ENCODE data around the gene TMEFF2.
"Not testable (repeated sequence)": the region's sequence is repeated elsewhere in the genome, so short reads cannot be mapped to it uniquely, and the experiment has no call there.

The TMEFF2 gene

GRCh38 chr2:191922736-191923651 is 271.7 kb downstream of the TMEFF2 start:
- no peak for TF ChIP-seq POLR2AphosphoS5 (IDR thresholded peaks at IDR 0.05; ENCODE audit: low read depth, low read length)
- no peak for TF ChIP-seq POLR2A (IDR thresholded peaks at IDR 0.05; ENCODE audit: low read depth, low read length)
- TF ChIP-seq TAF1 (IDR thresholded peaks at IDR 0.05; ENCODE audit: borderline replicate concordance, low read depth, low read length), result no peak
- no peak for DNase-seq (ENCODE audit: insufficient read length)
- FAIRE-seq, result peak; percentile 77

- not testable (repeated sequence) for FAIRE-seq; DNase-seq (ENCODE audit: insufficient read length)
Observed at GRCh38 chr2:191921650-191922049, 273.1 kb downstream of the TMEFF2 start.

- no peak for FAIRE-seq
- TF ChIP-seq POLR2AphosphoS5 (IDR thresholded peaks at IDR 0.05; ENCODE audit: low read depth, low read length), result no peak
- TF ChIP-seq POLR2A (IDR thresholded peaks at IDR 0.05; ENCODE audit: low read depth, low read length), result no peak
- TF ChIP-seq TAF1 (IDR thresholded peaks at IDR 0.05; ENCODE audit: borderline replicate concordance, low read depth, low read length), result no peak
- no peak for DNase-seq (ENCODE audit: insufficient read length)
Observed at GRCh38 chr2:191920502-191920901, 274.2 kb downstream of the TMEFF2 start.

GRCh38 chr2:191917967-191918651 is 276.6 kb downstream of the TMEFF2 start:
- no peak for DNase-seq (ENCODE audit: insufficient read length)
- TF ChIP-seq TAF1 (IDR thresholded peaks at IDR 0.05; ENCODE audit: borderline replicate concordance, low read depth, low read length) (no peak), POLR2A (IDR thresholded peaks at IDR 0.05; ENCODE audit: low read depth, low read length) (no peak), POLR2AphosphoS5 (IDR thresholded peaks at IDR 0.05; ENCODE audit: low read depth, low read length) (no peak)
- FAIRE-seq, result no peak

- no peak for FAIRE-seq
- TF ChIP-seq TAF1 (IDR thresholded peaks at IDR 0.05; ENCODE audit: borderline replicate concordance, low read depth, low read length), result no peak
- no peak for TF ChIP-seq POLR2A (IDR thresholded peaks at IDR 0.05; ENCODE audit: low read depth, low read length)
- no peak for TF ChIP-seq POLR2AphosphoS5 (IDR thresholded peaks at IDR 0.05; ENCODE audit: low read depth, low read length)
- no peak for DNase-seq (ENCODE audit: insufficient read length)
Observed at GRCh38 chr2:191917430-191917881, 277.3 kb downstream of the TMEFF2 start.

- FAIRE-seq (no peak), DNase-seq (ENCODE audit: insufficient read length) (no peak)
- no peak for TF ChIP-seq POLR2A (IDR thresholded peaks at IDR 0.05; ENCODE audit: low read depth, low read length)
- no peak for TF ChIP-seq POLR2AphosphoS5 (IDR thresholded peaks at IDR 0.05; ENCODE audit: low read depth, low read length)
- TF ChIP-seq TAF1 (IDR thresholded peaks at IDR 0.05; ENCODE audit: borderline replicate concordance, low read depth, low read length), result no peak
Observed at GRCh38 chr2:191916826-191917225, 277.9 kb downstream of the TMEFF2 start.

GRCh38 chr2:191915750-191916149 is 279.0 kb downstream of the TMEFF2 start:
- TF ChIP-seq POLR2AphosphoS5 (IDR thresholded peaks at IDR 0.05; ENCODE audit: low read depth, low read length), result no peak
- TF ChIP-seq TAF1 (IDR thresholded peaks at IDR 0.05; ENCODE audit: borderline replicate concordance, low read depth, low read length), result no peak
- TF ChIP-seq POLR2A (IDR thresholded peaks at IDR 0.05; ENCODE audit: low read depth, low read length), result no peak
- DNase-seq (ENCODE audit: insufficient read length), result no peak
- no peak for FAIRE-seq

- TF ChIP-seq POLR2A (IDR thresholded peaks at IDR 0.05; ENCODE audit: low read depth, low read length), result no peak
- no peak for TF ChIP-seq POLR2AphosphoS5 (IDR thresholded peaks at IDR 0.05; ENCODE audit: low read depth, low read length)
- TF ChIP-seq TAF1 (IDR thresholded peaks at IDR 0.05; ENCODE audit: borderline replicate concordance, low read depth, low read length), result no peak
- DNase-seq (ENCODE audit: insufficient read length) (no peak), FAIRE-seq (no peak)
Observed at GRCh38 chr2:191913796-191914195, 280.9 kb downstream of the TMEFF2 start.

- FAIRE-seq (no peak), DNase-seq (ENCODE audit: insufficient read length) (no peak)
- TF ChIP-seq POLR2AphosphoS5 (IDR thresholded peaks at IDR 0.05; ENCODE audit: low read depth, low read length), result no peak
Observed at GRCh38 chr2:191912764-191913163, 282.0 kb downstream of the TMEFF2 start.

- FAIRE-seq (no peak), DNase-seq (ENCODE audit: insufficient read length) (no peak)
- TF ChIP-seq TAF1 (IDR thresholded peaks at IDR 0.05; ENCODE audit: borderline replicate concordance, low read depth, low read length) (no peak), POLR2A (IDR thresholded peaks at IDR 0.05; ENCODE audit: low read depth, low read length) (no peak), POLR2AphosphoS5 (IDR thresholded peaks at IDR 0.05; ENCODE audit: low read depth, low read length) (no peak)
Observed at GRCh38 chr2:191910518-191910917, 284.2 kb downstream of the TMEFF2 start.

GRCh38 chr2:191908874-191909273 is 285.9 kb downstream of the TMEFF2 start:
- TF ChIP-seq TAF1 (IDR thresholded peaks at IDR 0.05; ENCODE audit: borderline replicate concordance, low read depth, low read length) (no peak), POLR2AphosphoS5 (IDR thresholded peaks at IDR 0.05; ENCODE audit: low read depth, low read length) (no peak), POLR2A (IDR thresholded peaks at IDR 0.05; ENCODE audit: low read depth, low read length) (no peak)
- DNase-seq (ENCODE audit: insufficient read length) (no peak), FAIRE-seq (no peak)

- no peak for TF ChIP-seq TAF1 (IDR thresholded peaks at IDR 0.05; ENCODE audit: borderline replicate concordance, low read depth, low read length)
- no peak for TF ChIP-seq POLR2AphosphoS5 (IDR thresholded peaks at IDR 0.05; ENCODE audit: low read depth, low read length)
- no peak for TF ChIP-seq POLR2A (IDR thresholded peaks at IDR 0.05; ENCODE audit: low read depth, low read length)
- DNase-seq (ENCODE audit: insufficient read length) (no peak), FAIRE-seq (no peak)
Observed at GRCh38 chr2:191907545-191907944, 287.2 kb downstream of the TMEFF2 start.
